ENCODE data around the gene SMAD1. TPM values are rescaled to one million over a fixed set of nuclear protein-coding genes. Genes with fewer than 3 reads are reported as not detected.

The SMAD1 gene
- 10.8 TPM for total RNA-seq (ENCODE audit: insufficient read depth, low replicate concordance)

DNA sequence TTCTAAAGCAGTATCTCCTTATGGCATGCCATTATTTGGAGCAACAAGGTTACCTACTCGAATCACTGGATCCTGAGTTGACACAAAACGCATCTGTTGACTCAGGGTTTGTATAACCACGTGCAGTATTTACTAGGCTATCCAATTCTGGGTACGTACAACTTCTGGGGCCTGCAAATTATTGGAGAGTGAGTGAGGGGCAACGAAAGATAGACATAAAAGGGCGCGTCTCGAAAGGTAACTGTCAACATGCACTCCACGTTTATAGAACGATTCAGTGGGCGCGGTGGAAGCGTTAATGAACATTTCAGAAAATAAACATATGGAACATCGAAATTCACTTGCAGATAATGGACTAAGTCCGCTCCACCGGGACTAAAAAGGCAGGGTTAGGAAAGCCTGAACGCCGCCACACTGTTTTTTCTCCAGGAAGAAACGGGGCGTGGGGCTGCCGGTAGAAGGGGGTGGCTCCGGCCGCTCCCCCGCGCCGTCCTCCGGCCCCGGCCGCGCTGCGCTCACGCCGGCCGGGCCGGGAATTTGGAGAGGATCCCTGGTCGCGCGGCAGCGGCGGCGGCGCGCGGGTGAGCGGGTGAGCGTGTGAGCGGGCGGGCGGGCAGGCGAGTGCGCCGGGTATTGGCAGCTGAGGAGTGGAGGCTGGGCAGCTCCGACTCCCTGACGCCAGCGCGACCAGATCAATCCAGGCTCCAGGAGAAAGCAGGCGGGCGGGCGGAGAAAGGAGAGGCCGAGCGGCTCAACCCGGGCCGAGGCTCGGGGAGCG is at the start of gene SMAD1:
SMAD1 (plus strand) TSS at position 690 of the 778 bp plus-strand sequence. CDS start 32,761 bp downstream, outside the sequence.
- DNase-seq (ENCODE audit: low spot score): peak; percentile 89

DNA sequence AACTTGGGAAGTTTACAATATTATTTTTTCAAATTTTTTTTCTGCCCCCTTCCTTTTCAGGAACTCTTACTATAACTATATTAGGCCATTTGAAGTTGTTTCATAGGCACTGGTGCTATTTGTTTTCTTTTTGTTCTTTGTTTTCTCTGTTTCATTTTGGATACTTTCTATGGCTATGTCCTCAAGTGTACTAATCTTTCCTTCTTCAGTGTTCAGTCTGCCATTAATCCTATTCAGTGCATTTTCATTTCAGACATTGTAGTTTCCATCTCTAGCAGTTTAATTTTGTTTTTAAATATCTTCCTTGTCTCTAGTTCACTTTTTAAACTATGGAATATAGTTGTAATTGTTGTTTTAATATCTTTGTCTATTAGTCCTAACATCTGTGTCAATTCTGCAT is 48.0 kb upstream of the SMAD1 start:
- no peak for DNase-seq (ENCODE audit: low spot score)

DNA sequence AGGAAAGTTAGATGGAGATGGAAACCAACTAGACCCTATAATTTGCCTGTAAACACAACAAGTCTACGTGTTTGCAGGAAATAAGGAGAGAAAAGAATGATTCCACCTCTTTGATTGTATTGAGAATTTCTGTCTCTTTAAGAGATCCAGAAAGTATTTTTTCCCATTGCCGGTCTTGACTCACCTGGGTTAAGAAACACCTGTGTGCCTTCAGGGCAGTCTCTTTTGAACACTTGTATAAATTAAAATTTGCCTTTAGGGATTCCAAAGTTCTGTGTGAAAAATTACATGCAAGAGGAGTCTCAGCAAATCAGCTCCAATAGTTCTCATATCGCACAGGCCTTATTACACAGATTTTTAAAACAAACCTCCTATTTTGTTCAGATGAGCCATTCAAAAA is 46.0 kb upstream of the SMAD1 start:
- no peak for DNase-seq (ENCODE audit: low spot score)

DNA sequence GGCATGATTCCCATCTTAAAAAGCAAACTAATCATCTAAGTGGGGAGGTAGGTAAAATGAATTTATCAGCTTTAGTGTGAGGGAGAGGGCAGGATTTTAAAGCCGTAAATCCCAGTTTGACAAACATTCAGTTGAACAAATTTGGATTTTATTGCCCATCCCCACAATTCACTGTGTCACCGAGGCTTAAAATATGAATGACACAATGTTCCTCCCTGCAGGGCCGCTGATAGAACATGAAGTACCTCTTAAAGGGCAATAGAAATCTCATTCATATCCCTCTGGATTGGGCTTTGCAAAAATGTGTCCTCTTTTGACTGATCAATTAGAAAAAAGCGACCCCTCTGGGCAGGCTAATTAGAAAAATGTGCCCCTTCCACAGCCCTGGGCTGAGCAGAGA is 45.5 kb upstream of the SMAD1 start:
- DNase-seq (ENCODE audit: low spot score): no peak

DNA sequence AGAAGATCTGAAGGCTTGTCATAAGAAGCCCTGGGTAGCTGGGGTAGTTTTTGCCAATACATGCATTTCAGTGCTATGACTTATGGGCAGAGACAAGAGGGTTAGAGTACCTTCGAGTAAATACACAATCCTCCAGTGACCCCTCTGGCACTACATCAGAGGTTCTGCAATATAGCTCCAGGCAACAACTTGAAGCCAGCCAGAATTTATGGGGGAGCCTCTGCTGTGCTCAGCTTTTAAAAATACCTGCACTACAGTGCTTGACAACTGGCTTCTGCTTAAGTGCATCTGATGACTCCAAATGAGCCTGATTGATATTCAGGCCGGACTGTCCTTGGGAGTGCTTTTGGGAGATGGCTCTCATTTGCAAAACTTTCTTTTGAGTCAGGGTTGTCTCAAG is 44.9 kb upstream of the SMAD1 start:
- peak; percentile 65 for DNase-seq (ENCODE audit: low spot score)

DNA sequence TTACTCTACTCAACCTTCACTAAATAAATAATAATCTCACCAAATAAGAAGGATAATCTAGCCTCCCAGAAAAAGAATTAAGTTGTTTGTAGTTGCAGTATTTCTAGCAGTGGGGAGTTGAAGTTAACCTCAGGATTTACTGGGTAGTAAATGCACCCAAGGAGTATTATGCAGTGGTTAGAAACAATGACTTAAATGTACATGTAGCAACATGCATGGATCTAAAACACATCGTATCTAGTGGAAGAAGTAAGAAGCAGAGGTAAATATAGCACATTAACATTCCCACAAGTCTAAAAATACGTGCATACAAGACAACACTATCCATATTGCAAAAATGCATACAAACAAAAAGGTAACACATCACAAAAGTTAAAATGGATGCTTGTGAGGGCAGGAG is 44.2 kb upstream of the SMAD1 start:
- DNase-seq (ENCODE audit: low spot score): no peak

DNA sequence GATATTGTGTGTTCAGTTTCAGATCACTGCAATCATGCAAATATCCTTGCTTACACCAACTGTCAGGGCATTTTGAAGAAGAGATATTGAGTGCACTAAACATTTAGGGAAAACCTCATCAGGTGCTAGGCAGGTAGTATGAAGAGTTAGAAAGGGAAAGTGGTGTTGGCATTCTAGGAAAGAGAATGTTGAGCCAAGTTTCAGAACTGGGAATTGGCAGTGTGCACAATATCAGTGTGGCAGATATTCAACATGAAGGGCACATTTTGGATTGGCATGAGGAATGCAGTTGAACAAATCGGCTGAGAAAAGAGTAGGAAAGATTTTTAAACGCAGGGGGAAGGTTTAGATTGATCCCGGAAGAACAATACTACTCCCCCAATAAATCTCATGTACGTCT is 43.4 kb upstream of the SMAD1 start:
- DNase-seq (ENCODE audit: low spot score): no peak

DNA sequence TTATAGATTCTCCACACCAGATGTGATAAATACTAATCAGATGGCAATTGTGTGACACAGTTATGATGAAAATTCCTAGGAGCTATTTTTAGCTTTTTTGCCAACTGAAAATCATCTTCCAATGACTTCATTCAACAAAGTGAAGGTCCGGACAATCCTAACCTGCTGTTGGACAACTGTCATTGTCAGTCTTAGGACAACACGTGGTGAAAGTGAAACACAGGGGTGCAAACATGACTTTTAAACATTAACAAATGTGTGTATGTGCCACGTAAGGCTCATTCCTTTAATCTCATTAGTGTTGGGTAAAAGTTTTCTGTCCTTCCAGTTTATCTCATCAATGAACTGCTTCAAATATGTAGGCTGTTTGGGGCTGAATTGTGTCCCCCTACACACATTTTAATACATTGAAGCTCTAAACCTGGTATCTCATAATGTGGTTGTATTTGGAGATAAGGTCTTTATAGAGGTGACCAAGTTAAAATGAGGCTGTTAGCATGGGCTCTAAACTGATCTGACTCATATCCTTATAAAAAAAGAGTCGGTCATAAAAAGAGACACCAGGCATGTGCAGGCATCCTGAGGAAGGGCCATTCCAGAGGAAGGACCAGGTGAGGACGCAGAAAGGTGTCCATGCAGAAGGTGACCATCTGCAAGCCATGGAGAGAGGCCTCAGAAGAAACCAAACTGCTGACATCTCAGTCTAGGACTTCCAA is 41.2 kb upstream of the SMAD1 start:
- DNase-seq (ENCODE audit: low spot score): no peak

DNA sequence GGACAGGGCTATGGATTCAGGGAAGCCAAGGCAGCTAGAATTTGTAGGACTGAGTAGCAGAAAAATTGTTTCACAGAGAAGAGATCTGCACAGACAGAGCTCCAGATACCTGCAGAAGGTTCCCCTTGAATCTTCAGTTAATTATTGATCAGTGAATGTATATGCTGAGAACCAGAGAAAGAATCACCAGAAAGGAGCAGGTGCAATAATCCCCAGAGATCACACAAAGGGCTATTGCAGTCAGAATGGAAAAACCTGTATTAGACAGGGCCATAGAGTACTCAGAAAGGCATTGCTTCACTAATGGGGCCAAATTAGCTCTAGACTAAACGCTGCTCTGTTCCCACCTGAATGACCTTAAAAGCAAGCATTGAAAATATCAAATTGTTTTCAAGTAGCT is 35.5 kb upstream of the SMAD1 start:
- no peak for DNase-seq (ENCODE audit: low spot score)

DNA sequence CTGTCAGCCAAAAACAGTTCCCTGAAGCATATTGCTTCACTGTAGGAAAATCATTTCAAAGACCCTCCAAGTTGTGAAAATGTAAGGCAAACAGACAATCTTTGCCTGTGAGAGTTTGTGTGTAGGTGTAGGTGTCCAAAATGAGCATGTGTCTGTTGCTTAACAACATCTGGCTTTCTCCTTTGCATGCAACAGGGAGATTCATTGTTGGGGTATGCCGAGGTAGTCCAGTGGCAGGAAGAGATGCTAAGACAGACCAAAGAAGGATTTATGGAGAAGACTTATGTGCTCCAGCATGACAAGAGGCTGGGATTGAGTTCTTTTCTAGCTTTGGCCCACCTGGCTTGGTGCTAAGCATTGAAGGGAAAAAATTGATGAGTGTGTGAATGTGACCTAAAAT is 29.8 kb upstream of the SMAD1 start:
- no peak for DNase-seq (ENCODE audit: low spot score)

DNA sequence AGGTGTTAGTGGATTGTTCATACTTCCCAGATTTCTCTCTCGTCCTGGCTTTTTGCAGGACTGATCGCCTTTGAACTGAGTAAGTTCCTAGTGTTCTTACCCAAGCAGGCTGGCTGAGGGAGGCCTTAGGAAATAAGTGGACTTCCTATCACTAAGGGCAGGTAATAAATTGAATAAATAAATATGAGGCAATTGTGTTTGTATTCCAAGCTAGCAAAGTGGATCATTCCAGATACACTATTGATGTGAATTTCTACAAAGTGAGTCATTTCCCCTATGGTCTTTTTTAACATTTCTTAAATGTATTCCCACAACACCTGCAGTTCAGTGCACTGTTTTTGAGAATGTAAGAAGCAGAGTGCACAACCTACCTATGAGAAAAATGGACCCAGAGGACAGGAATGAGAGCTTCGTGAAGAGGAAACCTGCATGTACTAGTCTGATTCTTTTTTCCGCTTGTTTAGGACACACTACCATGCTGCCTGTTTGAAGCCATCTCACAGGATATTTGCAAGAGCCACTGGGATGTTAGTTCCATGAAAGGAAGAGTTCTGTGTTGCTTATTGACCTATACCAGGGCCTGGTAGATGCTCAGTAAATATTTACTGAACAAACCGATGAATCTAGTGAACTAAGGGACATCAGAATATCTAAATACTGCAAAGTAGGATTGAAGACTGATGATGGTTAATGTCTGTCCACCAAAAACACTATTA is 29.0 kb upstream of the SMAD1 start:
- no peak for DNase-seq (ENCODE audit: low spot score)

DNA sequence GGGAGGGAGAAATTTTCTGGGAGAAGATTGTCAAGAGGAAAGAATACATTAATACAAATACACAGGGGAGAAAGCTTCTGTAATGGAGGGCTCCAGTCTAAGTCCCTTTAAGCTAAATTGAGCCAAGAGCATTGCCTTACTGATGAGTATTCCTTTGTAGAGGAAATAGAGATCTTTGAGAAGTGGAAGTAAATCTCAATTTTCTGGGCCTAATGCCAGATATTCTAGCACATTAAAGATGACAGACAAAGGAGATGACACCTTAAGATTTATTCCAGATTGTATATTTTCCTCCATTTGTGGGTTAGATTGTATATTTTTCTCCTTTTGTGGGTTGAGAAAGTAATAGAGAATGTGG is 28.5 kb upstream of the SMAD1 start:
- no peak for DNase-seq (ENCODE audit: low spot score)

DNA sequence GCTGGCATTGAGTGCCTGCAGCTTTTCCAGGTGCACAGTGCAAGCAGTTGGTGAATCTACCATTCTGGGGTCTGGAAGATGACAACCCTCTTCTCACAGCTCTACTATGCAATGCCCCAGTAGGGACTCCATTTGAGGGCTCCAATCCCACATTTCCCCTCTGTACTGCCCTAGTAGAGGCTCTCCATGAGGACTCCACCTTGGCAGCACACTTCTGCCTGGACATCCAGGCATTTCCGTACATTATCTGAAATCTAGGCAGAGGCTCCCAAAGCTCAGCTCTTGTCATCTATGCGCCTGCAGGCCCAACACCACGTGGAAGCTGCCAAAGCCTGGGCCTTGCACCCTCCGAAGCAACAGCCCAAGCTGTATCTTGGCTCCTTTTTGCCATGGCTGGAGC is 8.4 kb upstream of the SMAD1 start:
- DNase-seq (ENCODE audit: low spot score): no peak

DNA sequence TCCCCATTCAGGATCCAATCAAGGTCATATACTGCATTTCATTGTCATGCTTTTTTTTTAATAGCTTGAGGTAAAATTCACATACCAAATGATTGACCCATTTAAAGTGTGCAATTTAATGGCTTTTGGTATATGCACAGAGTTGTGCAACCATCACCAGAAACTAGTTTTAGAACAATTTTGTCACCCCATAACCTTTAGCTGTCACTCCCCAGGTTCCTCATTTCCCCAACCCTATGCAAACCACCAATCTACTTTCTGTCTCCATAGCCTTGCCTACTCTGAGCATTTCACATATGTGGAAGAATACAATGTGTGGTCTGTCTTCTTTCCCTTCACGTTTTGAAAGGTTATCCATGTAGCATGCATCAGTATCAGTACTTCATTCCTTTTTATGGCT is 1.4 kb upstream of the SMAD1 start:
- no peak for DNase-seq (ENCODE audit: low spot score)

DNA sequence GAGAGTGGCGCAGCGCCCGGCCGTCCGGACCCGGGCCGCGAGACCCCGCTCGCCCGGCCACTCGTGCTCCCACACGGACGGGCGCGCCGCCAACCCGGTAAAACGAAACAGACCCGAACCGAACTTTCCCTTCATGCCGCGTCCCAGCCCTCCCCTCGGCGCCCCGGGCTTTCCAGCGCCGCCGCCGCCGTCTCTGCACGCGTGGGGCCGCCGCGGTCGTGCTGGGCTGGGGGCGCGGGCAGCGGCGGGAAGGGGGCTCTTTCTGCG is 222 bp downstream of the SMAD1 start:
- DNase-seq (ENCODE audit: low spot score): no peak

DNA sequence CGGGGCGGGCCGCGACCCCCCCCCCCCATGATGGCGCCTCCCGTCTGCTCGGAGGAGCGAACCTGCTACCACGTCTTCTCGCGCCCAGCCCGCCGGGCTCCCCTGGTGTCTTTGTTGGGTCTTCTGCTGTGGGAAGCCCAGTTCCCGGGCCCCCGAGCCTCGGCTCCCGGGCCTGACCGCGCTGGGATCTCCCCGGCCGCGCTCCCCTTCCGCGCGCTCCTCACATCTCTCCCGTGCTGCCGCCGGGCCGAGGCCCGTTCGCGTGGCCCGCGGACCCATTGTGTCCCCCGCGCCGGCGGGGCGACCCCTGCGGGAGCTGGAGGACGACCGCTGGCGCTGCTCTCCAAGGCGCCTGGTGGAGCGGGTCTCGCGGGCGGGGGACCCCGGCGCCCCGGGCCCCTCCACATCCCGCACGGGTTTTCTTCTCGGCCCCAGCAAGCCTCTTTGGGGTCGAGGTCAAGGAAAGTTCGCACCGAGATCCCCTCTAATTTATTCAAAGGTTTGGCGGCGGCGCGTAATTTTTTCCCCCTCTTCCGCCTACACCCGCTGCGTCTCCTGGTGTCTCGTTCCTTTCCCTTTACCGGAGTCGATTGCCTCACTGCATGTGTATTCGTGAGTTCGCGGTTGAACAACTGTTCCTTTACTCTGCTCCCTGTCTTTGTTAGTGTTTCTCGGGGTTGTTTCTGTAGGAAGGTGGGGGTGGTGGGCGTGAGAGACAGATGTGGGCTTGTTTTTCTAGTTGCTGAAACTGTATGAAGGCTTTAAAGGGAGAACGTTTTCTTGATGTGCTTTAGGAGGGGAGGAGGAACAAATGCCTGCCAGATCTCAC is 770 bp downstream of the SMAD1 start:
- peak; percentile 81 for DNase-seq (ENCODE audit: low spot score)

DNA sequence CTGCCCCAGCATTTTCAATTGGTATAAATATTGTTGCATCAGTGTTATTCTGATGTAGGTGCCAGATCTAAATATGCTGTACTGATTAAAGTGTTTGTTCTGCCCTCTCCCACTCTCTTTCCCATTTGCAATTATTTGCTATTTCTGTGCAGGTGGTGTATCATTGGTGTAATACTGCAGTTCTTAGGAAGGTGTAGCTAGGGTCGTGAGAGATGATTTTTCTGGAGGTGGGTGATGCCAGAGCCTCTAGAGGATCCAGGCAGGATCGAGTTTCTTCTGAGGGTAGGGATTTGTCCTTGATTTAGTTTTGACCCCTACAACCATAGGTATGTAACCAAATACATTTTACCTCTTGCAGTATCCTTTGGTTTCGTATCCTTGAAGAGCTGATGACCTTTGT is 1.9 kb downstream of the SMAD1 start:
- no peak for DNase-seq (ENCODE audit: low spot score)

DNA sequence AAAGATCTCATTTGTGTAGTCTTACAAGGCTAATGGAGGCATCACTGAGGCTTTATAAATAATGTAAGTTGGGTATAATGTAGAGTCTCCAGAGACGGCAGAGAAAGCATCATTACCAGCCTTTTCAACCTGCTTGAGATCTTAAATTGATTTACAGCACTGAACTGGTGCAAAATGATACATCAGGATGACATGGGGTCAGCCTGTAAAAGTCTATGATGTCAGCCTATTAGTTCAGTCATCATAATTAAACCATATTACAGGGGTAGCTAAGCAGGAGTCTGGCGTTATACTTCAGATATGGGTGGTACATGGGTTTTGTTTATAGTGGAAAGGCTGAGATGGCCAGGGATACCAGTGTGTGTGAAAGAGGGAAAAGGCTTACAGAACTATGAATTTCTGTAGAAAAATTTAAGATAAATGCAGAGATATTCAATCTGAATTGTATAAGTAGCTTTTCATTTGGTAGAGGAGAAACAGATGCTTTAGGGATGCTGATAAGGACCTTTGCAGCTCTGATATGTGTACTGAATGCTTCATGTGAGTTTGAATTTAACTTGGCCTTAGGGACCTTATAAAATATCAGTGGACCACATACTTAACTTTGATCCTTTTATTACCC is 2.7 kb downstream of the SMAD1 start:
- DNase-seq (ENCODE audit: low spot score): no peak

DNA sequence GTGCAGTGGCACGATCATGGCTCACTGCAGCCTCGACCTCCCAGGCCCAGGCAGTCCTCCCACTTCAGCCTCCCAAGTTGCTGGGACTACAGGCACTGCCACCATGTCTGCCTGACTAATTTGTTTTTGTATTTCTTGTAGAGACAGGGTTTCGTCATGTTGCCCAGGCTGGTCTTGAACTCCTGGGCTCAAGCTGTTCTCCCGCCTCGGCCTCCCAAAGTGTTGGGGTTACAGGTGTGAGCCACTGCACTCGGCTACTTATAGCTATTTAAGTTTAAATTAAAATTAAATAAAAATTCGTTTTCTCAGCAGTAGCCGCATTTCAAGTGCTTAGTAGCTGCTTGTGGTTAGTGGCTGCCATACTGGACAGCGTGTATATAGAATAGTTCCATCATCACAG is 3.5 kb downstream of the SMAD1 start:
- DNase-seq (ENCODE audit: low spot score): no peak

DNA sequence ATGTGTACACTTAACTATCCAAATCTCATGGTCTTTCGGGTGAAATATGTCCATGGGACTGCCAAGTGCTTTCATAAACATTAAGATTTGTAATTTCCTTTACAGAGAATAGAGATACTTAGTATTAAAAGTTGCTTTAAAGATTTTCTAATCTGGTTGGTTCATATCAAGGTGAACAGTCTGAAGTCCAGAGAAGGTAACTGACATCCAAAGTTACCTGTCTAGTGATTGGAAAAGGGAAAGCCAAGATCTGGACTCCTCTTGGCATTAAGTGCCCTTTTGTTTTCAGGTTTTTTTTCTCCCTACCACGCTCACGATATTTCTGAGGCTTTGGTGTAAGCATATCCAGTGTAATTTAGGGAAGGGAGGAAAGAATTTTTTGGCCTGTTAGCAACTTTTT is 5.0 kb downstream of the SMAD1 start:
- DNase-seq (ENCODE audit: low spot score): no peak

DNA sequence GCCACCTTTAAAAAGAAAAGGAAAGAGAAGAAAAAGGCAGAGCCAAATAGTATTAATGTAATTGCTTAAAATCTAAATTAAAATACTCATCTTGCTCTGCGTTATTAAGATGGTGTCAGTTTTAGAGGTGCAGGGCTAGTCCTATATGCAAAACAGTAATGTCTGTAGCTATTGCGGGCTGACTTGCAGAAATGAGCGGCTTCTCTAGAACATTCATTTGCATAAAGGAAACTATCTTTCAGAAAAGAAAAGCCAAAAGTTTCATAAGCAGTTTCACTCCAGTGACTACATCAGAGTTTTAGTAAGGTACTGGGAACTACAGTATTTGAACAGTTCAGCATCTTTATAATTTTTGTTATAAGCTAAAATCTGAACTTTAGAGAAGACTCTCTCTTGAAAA is 6.0 kb downstream of the SMAD1 start:
- DNase-seq (ENCODE audit: low spot score): no peak

DNA sequence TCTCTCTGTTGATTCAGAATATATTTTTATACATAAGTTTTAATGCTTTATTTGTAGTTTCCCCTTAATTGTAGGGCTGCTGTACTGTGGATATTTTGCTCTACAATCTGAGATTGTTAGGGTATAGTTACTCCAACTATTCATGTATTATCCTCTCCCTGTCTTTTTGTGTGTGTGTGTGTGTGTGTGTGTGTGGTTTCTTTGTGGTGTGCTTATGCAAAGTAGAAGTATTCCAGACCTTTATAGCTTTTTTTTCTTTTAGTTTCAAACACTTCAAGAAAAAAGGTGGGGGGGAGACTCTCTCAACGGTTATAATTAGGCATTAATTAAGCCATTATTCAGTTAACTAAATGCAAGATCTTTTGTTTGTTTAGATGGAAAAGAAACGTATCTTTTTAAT is 6.7 kb downstream of the SMAD1 start:
- DNase-seq (ENCODE audit: low spot score): no peak
